Jurkat, Clone E6-1 (cell line): ENCODE measurements around the gene PSMF1.
"Not testable (repeated sequence)": the region's sequence is repeated elsewhere in the genome, so short reads cannot be mapped to it uniquely, and the experiment has no call there.

Experiments used
- DNase-seq: peaks from one replicate; pipeline ENCODE4 v3.0.0-alpha.2; 2011; ENCODE audit warnings: low read depth, low spot score
- H3K4me3 ChIP-seq: 2 replicates; pipeline ENCODE4 v1.5.1; 2011; ENCODE audit warnings: mild to moderate bottlenecking, low read length, control low read depth, moderate library complexity

The PSMF1 gene

GRCh38 chr20:1119524-1119923, 1.1 kb downstream of the PSMF1 start:
- no peak for DNase-seq
- H3K4me3 ChIP-seq, result peak overlapping the region; percentile 99

- no peak overlapping the region for H3K4me3 ChIP-seq
- no peak for DNase-seq
Observed at GRCh38 chr20:1121429-1121828, 3.0 kb downstream of the PSMF1 start.

GRCh38 chr20:1122388-1123315, 4.2 kb downstream of the PSMF1 start:
- DNase-seq, result peak; percentile 48
- H3K4me3 ChIP-seq, result no peak overlapping the region

- no peak overlapping the region for H3K4me3 ChIP-seq
- no peak for DNase-seq
Observed at GRCh38 chr20:1123666-1124065, 5.3 kb downstream of the PSMF1 start.

GRCh38 chr20:1124421-1124820, 6.0 kb downstream of the PSMF1 start:
- DNase-seq, result no peak
- no peak overlapping the region for H3K4me3 ChIP-seq

- DNase-seq, result no peak
- no peak overlapping the region for H3K4me3 ChIP-seq
Observed at GRCh38 chr20:1125277-1125676, 6.9 kb downstream of the PSMF1 start.

DNA sequence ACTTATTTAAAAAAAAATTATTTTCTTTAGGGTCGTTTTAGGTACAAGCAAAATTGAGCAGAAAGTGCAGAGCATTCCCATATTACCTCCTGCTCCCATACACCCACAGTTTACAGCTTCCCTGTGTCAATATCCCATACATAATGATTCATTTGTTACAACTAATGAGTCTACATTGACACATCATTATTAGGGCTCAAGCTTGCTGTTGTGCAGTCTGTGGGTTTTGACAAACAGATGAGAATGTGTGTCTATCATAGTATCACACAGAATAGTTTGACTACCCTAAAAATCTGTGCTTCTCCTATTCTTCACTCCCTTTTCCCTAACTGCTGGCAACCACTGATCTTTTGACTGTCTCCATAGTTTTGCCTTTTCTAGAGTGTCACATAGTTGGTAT, 9.4 kb downstream of the PSMF1 start:
- H3K4me3 ChIP-seq, result no peak overlapping the region
- no peak for DNase-seq

DNA sequence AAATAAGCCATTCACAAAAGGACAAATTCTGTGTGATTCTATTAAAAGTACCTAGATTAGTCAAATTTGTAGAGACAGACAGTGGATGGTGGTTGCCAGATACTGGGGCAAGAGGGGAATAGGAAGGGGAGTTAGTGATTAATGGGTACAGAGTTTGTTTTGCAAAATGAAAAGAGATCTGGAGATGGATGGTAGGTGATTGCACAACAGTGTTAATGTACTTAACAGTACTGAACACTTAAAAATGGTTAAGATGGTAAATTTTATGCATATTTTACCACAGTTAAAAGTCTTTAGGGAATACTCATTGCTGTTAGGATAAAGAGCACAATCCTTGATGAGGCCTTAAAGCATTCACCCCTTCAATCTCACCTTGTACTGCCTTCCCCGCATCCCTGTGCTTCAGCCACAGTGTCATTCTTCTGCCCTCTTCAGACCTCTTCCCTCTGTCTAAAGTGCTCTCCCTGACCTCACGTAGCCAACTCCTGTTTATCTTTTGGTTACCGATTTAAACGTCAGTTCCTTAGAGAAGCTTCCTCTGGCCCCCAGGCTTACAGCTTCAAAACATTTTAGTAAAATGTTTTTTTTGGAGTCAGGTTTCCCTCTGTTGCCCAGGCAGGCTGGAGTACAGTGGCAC, 11.8 kb downstream of the PSMF1 start:
- H3K4me3 ChIP-seq, result no peak overlapping the region
- no peak for DNase-seq

GRCh38 chr20:1130847-1131246, 12.4 kb downstream of the PSMF1 start:
- DNase-seq, result no peak
- H3K4me3 ChIP-seq, result no peak overlapping the region

DNA sequence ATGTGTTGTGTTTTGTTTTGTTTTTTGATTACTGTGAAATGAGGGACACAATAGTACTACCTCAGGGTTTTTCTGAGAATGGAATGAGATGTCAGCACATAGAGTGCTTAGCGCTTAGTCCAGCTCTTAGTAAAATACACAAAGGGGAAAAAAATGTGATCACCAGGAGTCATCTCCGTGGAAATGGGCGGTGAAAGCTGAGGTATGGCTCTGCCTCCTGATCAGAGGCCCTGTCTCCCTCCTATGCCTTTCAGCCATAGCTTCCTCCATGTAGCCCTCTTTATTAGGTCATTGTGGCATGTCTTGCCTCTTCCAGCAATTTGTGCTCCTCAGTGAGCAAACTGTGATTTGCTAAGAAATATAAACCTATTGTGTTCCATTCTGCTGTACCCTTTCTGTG, 13.0 kb downstream of the PSMF1 start:
- DNase-seq, result no peak
- no peak overlapping the region for H3K4me3 ChIP-seq

DNA sequence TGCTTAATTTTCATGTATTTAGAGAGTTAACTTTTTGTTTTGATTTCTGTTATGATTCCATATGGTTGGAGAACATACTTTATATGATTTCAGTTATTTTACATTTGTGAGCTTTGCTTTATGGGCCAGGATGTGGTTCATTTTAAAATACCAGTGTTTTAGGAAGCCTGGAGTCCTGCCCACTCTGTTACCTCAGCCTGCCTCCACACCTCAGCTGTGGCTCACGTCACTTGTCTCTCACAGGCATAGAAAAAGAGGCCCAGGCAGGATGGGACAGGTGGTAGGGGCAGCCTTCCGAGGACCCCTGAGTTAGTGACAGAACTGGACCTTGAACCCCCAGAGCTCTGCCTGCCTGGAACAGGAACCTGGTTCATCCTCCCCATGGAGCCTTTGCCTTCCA, 16.0 kb downstream of the PSMF1 start:
- no peak overlapping the region for H3K4me3 ChIP-seq
- peak; percentile 55 for DNase-seq

- H3K4me3 ChIP-seq, result no peak overlapping the region
- DNase-seq, result no peak
Observed at GRCh38 chr20:1134836-1135235, 16.4 kb downstream of the PSMF1 start.

DNA sequence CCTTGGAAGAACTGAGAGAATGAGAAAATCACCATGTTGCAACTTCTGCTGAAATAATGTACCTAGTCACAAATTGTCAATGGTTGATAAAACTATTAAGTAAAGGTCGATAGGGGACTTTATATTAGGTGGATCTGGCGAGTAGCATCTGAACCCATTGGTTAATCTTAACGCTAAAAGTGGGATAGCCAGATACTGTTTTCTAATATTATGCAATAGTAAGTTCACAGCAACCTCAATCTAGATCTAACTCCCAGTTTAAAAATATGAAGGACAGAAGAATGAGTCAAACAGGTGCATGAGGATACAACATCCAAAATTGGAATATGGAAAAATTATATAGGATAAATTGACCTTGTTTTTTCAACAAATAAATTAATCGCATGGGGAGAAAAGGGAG, 18.8 kb downstream of the PSMF1 start:
- H3K4me3 ChIP-seq, result no peak overlapping the region
- DNase-seq, result no peak

GRCh38 chr20:1144401-1145172, 26.2 kb downstream of the PSMF1 start:
- no peak overlapping the region for H3K4me3 ChIP-seq
- DNase-seq, result no peak

- H3K4me3 ChIP-seq, result no peak overlapping the region
- no peak for DNase-seq
Observed at GRCh38 chr20:1146957-1147356, 28.6 kb downstream of the PSMF1 start.

- not testable (repeated sequence) for DNase-seq, H3K4me3 ChIP-seq
Observed at GRCh38 chr20:1149812-1150211, 31.4 kb downstream of the PSMF1 start.

DNA sequence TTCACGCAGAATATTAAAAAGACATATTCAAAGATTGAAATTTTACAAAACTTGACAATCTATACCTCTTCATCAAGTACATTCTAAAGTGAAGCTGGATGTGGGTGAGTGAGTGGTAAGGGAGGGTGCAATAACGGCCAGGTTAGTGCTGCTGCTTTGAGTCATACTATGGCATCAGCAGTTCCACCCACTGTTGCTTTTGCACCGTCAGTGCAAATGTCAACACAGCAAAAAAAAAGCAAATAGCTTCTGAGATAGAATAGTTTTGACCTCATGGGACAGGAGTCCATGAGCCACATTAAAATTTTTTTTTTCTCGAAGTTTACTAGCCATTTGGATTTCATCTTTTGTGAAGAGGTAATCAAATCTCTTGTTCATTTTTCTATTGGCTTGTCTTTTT, 31.8 kb downstream of the PSMF1 start:
- no peak for DNase-seq
- no peak overlapping the region for H3K4me3 ChIP-seq

DNA sequence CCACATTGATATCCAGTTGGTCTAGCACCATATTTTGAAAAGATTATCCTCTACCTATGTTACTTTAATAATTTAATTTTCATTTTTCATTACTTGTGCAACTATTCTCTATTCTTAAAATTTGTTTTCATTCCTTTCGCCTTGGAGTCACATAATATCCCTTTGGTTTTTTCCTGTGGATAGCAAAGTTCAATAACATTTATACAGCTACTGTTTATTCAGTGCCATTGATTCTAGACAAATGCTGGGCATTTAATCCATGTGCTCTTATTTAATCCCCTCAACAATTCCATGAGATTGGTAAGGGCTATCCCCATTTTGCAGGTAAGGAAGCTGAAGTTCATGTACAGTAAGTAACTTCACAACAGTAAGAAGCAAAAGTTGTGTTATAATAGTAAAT, 32.6 kb downstream of the PSMF1 start:
- DNase-seq, result no peak

GRCh38 chr20:1154226-1154625, 35.8 kb downstream of the PSMF1 start:
- peak; percentile 9 for DNase-seq
- no peak overlapping the region for H3K4me3 ChIP-seq

More for the DNA sequence above, 32.6 kb downstream of the PSMF1 start:
- H3K4me3 ChIP-seq, result no peak overlapping the region

GRCh38 chr20:1154691-1155090, 36.3 kb downstream of the PSMF1 start:
- no peak overlapping the region for H3K4me3 ChIP-seq
- no peak for DNase-seq
